CD4-positive, alpha-beta T cell treated with Interleukin-4 for 4 hours (primary cell): Measurements from ENCODE around the gene TIAM2.

Source experiments
- DNase-seq: peaks from one replicate; pipeline ENCODE4 v3.0.0-alpha.2; 2020

Gene TIAM2

GRCh38 chr6:155026022-155026705, 31.0 kb downstream of the TIAM2 start:
- DNase-seq = no peak

- no peak for DNase-seq
Observed at GRCh38 chr6:155026706-155027045, 31.6 kb downstream of the TIAM2 start.

- DNase-seq = no peak
Observed at GRCh38 chr6:155030148-155030720, 35.1 kb downstream of the TIAM2 start.

- no peak for DNase-seq
Observed at GRCh38 chr6:155031091-155031490, 36.0 kb downstream of the TIAM2 start.

- no peak for DNase-seq
Observed at GRCh38 chr6:155033021-155033791, 38.1 kb downstream of the TIAM2 start.

- DNase-seq = no peak
Observed at GRCh38 chr6:155036907-155037306, 41.8 kb downstream of the TIAM2 start.

- no peak for DNase-seq
Observed at GRCh38 chr6:155038104-155038503, 43.0 kb downstream of the TIAM2 start.

- DNase-seq = no peak
Observed at GRCh38 chr6:155038527-155038926, 43.4 kb downstream of the TIAM2 start.

GRCh38 chr6:155039618-155040017, 44.5 kb downstream of the TIAM2 start:
- no peak for DNase-seq

GRCh38 chr6:155040154-155040553, 45.0 kb downstream of the TIAM2 start:
- no peak for DNase-seq

GRCh38 chr6:155040901-155041650, 46.0 kb downstream of the TIAM2 start:
- DNase-seq = no peak

- DNase-seq = no peak
Observed at GRCh38 chr6:155041741-155042279, 46.7 kb downstream of the TIAM2 start.

- no peak for DNase-seq
Observed at GRCh38 chr6:155042983-155043382, 47.9 kb downstream of the TIAM2 start.

GRCh38 chr6:155045561-155046404, 50.7 kb downstream of the TIAM2 start:
- no peak for DNase-seq

- DNase-seq = no peak
Observed at GRCh38 chr6:155047523-155047922, 52.4 kb downstream of the TIAM2 start.

GRCh38 chr6:155050311-155050710, 55.2 kb downstream of the TIAM2 start:
- DNase-seq = peak; percentile 59

GRCh38 chr6:155054491-155055250, 59.6 kb downstream of the TIAM2 start:
- no peak for DNase-seq

- DNase-seq = no peak
Observed at GRCh38 chr6:155055729-155056128, 60.6 kb downstream of the TIAM2 start.

- no peak for DNase-seq
Observed at GRCh38 chr6:155056756-155057155, 61.6 kb downstream of the TIAM2 start.

- no peak for DNase-seq
Observed at GRCh38 chr6:155061381-155061780, 66.3 kb downstream of the TIAM2 start.

GRCh38 chr6:155062866-155063341, 67.8 kb downstream of the TIAM2 start:
- DNase-seq = no peak
